NCI-H460 (cell line): ENCODE data around the gene PIP5K1C. TPM values are rescaled to one million over a fixed set of nuclear protein-coding genes. Genes with fewer than 3 reads are reported as not detected.

Experiments
- DNase-seq: peaks from one replicate; pipeline ENCODE4 v3.0.0-alpha.2; 2016; ENCODE audit warnings: low read depth; ENCODE audit errors: extremely low read depth
- total RNA-seq: library from RNA; depleted of rRNA; stranded (reverse); fragments of >200 nt; shearing (Covaris generic); gene quantifications from 2 replicates; pipeline ENCODE4 v1.2.3, GENCODE V29; 2014

The PIP5K1C gene
- total RNA-seq, 1 experiment from 2014 or later: 6.2 TPM

- no peak for DNase-seq
These were observed 4.1 kb downstream of the PIP5K1C start for GRCh38 chr19:3695986-3696659.

GRCh38 chr19:3695124-3695733, 5.0 kb downstream of the PIP5K1C start:
- no peak for DNase-seq

- no peak for DNase-seq
These were observed 5.7 kb downstream of the PIP5K1C start for GRCh38 chr19:3694361-3695123.

DNA sequence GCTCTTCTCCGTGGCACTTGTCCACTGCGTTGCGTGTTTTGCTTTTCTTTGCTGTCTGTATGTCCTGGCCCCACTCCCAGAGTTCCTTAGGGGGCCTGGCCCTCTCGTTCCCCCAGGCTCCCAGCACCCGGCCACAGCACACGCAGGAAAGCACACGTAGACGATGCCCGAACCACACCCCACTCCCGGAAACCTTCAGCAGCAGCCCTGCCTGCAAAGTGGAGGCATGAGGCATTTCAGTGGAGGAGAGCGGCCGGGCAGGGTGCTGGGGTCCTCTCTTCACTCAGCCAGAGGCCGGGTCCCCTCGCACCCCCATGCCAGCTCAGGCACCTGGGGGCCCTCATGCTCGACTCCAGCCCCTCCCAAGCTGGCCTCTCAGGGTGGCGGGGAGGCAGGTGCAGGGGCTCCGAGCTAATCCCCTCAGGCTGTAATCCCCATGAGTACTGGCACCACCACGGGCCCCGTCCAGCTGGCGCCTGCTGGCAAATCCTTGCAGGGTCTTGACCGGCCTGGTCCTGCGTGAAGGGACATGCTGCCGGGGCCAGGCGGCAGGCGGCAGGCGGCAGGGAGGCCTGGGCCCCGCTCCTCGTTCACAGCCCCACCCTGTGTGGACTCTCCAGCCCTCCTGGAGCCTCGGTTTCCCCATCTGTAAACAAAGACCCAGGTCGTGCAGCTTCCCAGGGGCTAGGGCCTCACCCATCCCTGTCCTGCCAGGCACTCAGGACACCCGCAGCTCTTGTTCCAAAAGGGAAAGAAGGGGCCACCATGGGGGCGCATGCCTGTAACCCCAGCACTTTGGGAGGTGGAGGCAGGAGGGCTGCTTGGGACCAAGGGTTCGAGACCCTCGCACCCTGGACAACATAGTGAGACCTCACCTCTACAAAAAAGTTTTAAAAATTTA, 7.0 kb downstream of the PIP5K1C start:
- no peak for DNase-seq

- DNase-seq: no peak
These were observed 7.9 kb downstream of the PIP5K1C start for GRCh38 chr19:3692141-3693024.

GRCh38 chr19:3691726-3692125, 8.5 kb downstream of the PIP5K1C start:
- DNase-seq: no peak

DNA sequence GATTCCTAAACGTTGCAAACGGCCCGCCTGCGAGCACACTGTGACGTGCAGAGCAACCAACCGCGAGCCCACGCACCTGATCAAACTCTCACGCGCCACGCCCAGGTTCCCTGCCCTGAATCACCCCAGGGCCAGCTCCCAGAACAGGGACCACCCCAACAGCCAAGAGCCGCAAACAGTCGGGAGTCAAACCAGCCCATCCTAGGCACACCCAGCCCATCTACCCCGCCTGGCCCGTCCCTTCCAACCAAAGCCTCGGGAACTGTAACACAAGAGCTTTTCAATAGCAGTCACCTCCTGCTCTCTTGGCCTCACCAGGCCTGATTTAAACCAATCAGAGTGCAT, 8.9 kb downstream of the PIP5K1C start:
- no peak for DNase-seq

- DNase-seq: no peak
These were observed 9.5 kb downstream of the PIP5K1C start for GRCh38 chr19:3690551-3691371.

- DNase-seq: no peak
These were observed 12.2 kb downstream of the PIP5K1C start for GRCh38 chr19:3687774-3688706.

- DNase-seq: no peak
These were observed 12.9 kb downstream of the PIP5K1C start for GRCh38 chr19:3687393-3687773.

GRCh38 chr19:3684817-3685410, 15.4 kb downstream of the PIP5K1C start:
- no peak for DNase-seq

DNA sequence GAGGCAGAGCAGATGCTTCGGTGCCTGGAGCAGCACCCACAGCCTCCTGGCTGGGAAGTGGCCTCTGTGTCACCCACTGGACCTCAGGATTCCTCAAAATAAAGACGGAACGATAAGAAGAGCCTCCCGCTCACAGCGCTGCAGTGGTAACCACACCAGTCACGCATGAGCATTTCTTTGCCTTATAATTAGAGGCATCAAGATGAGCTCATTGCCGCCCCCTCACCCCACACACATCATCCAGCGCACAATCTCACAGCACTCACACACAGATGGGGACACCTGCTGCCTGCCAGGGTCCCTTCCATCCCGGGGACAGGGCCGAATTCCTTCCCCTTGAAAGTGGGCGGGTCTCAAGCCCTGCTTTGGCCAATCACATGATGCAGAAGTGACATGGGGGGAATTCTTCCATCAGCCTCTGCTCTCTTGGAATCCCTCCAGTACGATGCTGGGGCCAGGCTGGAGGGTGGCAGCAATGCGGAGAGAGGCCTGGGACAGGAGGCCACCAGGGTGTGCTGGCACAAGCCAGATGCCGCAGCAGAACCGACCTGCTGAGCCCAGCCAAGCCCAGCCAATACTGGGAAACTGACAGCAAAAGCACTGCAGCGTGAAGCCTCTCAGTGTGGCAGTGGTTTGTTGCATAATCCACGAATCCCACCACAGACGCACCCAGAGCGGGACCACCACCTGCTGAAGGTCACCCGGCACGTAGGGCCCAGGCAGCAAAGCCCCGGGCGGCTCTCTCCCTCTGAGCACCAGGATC, 16.0 kb downstream of the PIP5K1C start:
- DNase-seq: no peak

GRCh38 chr19:3683405-3684053, 16.7 kb downstream of the PIP5K1C start:
- DNase-seq: no peak

- no peak for DNase-seq
These were observed 17.4 kb downstream of the PIP5K1C start for GRCh38 chr19:3682741-3683404.

DNA sequence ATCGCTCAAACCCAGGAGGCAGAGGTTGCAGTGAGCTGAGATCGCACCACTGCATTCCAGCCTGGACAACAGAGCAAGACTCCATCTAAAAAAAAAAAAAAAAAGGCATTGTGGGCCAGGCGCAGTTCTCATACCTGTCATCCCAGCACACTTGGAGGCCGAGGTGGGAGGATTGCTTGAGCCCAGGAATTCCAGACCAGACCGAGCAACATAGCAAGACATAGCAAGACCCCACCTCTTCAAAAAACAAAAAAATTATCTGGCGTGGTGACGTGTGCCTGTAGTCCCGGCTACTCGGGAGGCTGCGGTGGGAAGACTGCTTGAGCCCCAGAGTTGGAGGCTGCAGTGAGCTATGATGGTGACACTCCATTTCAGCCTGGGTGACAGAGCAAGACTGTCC, 18.0 kb downstream of the PIP5K1C start:
- no peak for DNase-seq

DNA sequence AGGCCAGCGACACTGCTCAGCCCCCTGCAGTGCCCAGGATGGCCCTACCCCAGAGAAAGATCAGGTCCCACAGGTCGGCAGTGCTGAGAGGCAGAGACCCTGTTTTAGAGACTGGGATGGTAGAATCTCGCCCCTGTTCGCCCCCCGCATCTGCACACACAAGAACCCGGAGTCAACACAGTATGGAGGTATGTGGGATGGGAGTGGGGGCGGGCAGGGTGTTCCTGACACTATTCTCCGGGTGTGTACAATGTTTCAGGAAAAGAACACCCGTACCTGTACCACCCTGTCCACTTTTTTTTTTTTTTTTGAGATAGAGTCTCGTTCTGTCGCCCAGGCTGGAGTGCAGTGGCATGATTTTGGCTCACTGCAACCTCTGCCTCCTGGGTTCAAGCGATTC, 19.3 kb downstream of the PIP5K1C start:
- no peak for DNase-seq
